Stimulated activated naive B cell treated with anti-CD40 and anti-IgM and Interleukin-4, amounts not matched to agents 10 μg/mL and 1 μg/mL and 100 μg/mL, for 72 hours (primary cell): Measurements from ENCODE around the gene REV1.
A peak's percentile ranks its signal among the peaks of the same experiment; 100 is the strongest.
"Not testable (repeated sequence)": the region's sequence is repeated elsewhere in the genome, so short reads cannot be mapped to it uniquely, and the experiment has no call there.

Experiments
- ATAC-seq, 2 donors: fragments of 150-1000 bp; cut with Tn5 transposase; replicated peaks; 2 replicates each; pipeline ENCODE4 v1.10.0; 2021; ENCODE audit warnings: moderate library complexity in 1 of 2
- DNase-seq: peaks from one replicate; pipeline ENCODE4 v3.0.0; 2021
- H3K27ac Mint-ChIP-seq: one replicate; pipeline ENCODE4 v1.8.0; 2022; ENCODE audit warnings: mild to moderate bottlenecking, mixed read lengths
- H3K27me3 Mint-ChIP-seq, 2 donors: one replicate each; pipeline ENCODE4 v1.8.0; 2022; ENCODE audit warnings: mixed read lengths in 2 of 2
- H3K36me3 Mint-ChIP-seq, 2 donors: one replicate each; pipeline ENCODE4 v1.8.0; 2022; ENCODE audit warnings: mixed read lengths in 2 of 2, mild to moderate bottlenecking in 1 of 2
- H3K4me1 Mint-ChIP-seq, 2 donors: one replicate each; pipeline ENCODE4 v1.8.0; 2022; ENCODE audit warnings: mixed read lengths in 2 of 2, mild to moderate bottlenecking in 1 of 2
- H3K4me3 Mint-ChIP-seq, 2 donors: one replicate each; pipeline ENCODE4 v1.8.0; 2022; ENCODE audit warnings: mild to moderate bottlenecking in 2 of 2, mixed read lengths in 2 of 2, moderate library complexity in 1 of 2
- H3K9me3 Mint-ChIP-seq, 2 donors: one replicate each; pipeline ENCODE4 v1.8.0; 2022; ENCODE audit warnings: mixed read lengths in 2 of 2, mild to moderate bottlenecking in 1 of 2

The REV1 gene

DNA sequence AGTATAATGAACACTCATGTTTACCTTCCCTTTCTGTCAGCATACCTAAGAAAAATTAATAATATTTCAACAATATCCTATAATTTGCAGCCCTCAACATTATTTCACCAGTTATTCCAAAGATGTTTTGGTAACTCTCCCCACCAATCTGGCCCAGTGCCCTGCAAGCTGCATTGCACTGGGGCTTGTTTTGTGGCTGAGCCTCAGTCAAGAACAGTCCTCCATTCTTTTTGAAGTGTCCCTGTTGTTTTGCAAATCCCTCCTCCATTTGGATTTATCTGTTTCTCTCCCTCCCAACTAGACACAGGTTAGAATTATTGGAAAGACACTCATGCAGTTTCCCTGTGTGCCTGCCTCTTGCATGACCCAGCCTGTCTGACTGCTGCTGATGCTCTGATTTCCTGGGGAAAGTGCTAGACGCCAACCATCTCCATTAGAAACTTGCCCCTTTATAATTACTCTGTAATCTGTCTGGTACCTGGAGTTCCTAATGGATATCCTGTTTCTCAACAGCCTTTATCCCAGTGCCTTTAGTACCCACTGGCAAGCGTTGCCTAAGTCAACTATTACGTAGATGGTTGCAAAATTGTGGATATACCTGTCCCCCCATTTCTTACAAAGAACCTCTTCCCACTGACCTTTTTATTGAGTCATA lies 92.4 kb downstream of the REV1 start:
- no peak overlapping the region for H3K4me3 Mint-ChIP-seq
- no peak overlapping the region for H3K27ac Mint-ChIP-seq
- H3K4me1 Mint-ChIP-seq: no peaks in the 10 kb centered on the region
- H3K36me3 Mint-ChIP-seq: peaks cover 23 to 36% of the 10 kb centered on the region in 2 donors
- no peak for DNase-seq
- no peaks in the 10 kb centered on the region for H3K9me3 Mint-ChIP-seq
- no peaks in the 10 kb centered on the region for H3K27me3 Mint-ChIP-seq
- ATAC-seq: no peak

DNA sequence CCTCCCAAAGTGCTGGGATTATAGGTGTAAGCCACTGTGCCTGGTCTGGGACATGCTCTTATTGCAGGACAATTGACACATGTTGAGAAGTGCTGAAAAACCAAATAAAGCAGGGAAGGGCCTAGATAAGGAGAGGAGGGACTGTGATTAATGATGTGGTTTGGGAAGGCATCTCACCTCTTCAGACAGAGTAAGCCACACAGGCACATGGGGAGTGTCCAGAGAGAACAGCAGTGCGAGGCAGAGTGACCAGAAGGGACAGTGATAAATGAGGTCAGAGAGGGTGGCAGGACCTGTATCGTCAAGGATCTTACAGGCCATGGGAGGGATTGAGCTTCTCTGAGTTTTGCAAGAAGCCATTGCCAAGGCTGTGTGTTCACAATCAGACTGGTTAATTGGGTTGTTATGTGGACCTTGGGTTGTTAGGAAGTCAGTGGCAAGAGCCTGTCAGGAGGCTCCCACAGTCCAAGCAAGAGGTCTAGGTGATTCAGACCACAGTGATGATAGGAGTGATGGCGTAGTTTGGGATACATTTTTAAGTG lies 94.2 kb downstream of the REV1 start:
- no peak overlapping the region for H3K4me3 Mint-ChIP-seq
- H3K27ac Mint-ChIP-seq: peak overlapping the region; percentile 1
- DNase-seq: no peak
- no peaks in the 10 kb centered on the region for H3K4me1 Mint-ChIP-seq
- peaks cover 30 to 38% of the 10 kb centered on the region in 2 donors for H3K36me3 Mint-ChIP-seq
- no peaks in the 10 kb centered on the region for H3K9me3 Mint-ChIP-seq
- no peak for ATAC-seq
- no peaks in the 10 kb centered on the region for H3K27me3 Mint-ChIP-seq

DNA sequence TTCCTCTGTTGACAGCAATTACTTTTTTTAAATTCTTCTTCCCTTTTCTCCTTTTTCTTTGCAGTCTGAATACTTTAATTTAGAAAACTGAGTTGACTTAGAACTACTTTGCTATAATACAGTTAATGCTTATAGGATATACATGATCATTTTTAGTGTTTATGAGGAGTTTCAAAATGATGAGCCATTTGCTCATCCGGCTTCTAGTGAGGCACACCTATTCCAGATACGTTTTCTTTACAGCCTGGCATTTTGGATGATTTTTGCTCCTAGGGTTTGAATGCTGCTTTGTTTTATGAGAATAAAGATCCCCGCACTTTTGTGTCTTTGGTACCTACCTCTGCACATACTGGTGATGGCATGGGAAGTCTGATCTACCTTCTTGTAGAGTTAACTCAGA lies 99.9 kb downstream of the REV1 start:
- peaks cover 16 to 29% of the 10 kb centered on the region in 2 donors for H3K36me3 Mint-ChIP-seq
- DNase-seq (no peak), ATAC-seq (no peak)
- H3K4me3 Mint-ChIP-seq: no peak overlapping the region
- no peak overlapping the region for H3K27ac Mint-ChIP-seq
- H3K9me3 Mint-ChIP-seq: no peaks in the 10 kb centered on the region
- H3K27me3 Mint-ChIP-seq: no peaks in the 10 kb centered on the region
- H3K4me1 Mint-ChIP-seq: peaks cover 0 to 7% of the 10 kb centered on the region in 2 donors

DNA sequence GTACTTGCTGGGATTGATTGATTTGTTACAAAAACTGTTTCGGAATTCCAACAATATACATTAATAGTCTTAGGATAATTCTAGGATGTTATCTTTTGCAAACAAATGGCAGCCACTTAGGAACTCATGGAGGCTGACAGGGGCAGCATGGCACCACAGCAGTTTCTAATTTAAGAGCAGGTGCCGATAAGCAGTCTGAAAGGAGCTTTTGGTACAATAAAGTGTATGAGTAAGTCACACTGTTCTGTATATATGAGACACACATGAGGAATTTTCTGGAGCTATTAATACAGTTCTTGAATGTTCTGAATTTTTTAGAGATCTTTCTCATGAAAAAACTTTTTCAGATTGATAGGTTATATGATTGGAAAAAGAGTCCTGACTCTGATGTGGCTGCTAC lies 100.4 kb downstream of the REV1 start:
- Mint-ChIP-seq H3K36me3 (peaks cover 20 to 32% of the 10 kb centered on the region in 2 donors), H3K4me1 (peaks cover 0 to 7% of the 10 kb centered on the region in 2 donors), H3K4me3 (no peak overlapping the region), H3K27me3 (no peaks in the 10 kb centered on the region), H3K9me3 (no peaks in the 10 kb centered on the region), H3K27ac (no peak overlapping the region)
- DNase-seq: no peak
- ATAC-seq: no peak

DNA sequence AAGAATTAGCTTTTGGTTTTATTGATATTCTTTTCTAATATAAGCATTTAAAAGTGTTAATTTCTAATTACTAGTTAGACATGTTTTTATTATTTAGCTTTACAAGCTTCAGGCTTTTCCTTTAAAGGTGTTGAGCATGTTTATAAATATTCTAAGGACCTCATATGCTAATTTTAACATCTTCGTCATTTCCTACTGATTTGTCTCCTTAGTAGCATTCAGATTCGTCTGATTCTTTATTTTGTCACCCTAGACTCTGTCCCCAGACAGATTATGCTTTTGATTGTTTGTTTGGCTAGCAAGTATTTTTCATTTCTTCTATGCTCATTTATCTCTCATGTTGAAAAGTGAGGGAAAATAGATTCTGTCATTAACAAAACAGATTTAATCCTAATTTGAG lies 100.9 kb downstream of the REV1 start:
- DNase-seq (no peak), ATAC-seq (no peak)
- no peak overlapping the region for H3K27ac Mint-ChIP-seq
- H3K27me3 Mint-ChIP-seq: no peaks in the 10 kb centered on the region
- H3K4me3 Mint-ChIP-seq: no peak overlapping the region
- peaks cover 0 to 7% of the 10 kb centered on the region in 2 donors for H3K4me1 Mint-ChIP-seq
- no peaks in the 10 kb centered on the region for H3K9me3 Mint-ChIP-seq
- H3K36me3 Mint-ChIP-seq: peaks cover 23 to 33% of the 10 kb centered on the region in 2 donors

DNA sequence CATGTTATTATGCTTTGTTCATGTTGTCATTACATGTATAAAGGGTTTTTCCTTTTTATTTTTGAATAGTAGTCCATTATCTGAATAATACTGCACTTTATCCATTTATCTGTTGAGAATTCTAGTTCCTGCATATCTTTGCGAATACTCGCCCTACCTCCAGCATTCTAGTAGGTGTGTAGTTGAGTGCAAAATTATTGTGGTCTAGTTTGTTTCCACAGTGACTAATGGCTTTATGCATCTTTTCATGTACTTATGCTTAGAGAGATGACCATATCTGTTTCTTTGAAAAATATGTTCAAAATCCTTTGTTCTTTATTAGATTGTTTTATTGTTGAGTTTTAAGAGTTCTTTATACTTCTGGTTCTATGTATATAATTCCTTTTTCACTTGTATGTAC lies 103.8 kb downstream of the REV1 start:
- peak overlapping the region; percentile 52 for H3K27ac Mint-ChIP-seq
- no peaks in the 10 kb centered on the region for H3K9me3 Mint-ChIP-seq
- peaks cover 26 to 51% of the 10 kb centered on the region in 2 donors for H3K36me3 Mint-ChIP-seq
- H3K4me1 Mint-ChIP-seq: peaks cover 0 to 7% of the 10 kb centered on the region in 2 donors
- ATAC-seq (no peak), DNase-seq (no peak)
- H3K27me3 Mint-ChIP-seq: no peaks in the 10 kb centered on the region
- H3K4me3 Mint-ChIP-seq: no peak overlapping the region

DNA sequence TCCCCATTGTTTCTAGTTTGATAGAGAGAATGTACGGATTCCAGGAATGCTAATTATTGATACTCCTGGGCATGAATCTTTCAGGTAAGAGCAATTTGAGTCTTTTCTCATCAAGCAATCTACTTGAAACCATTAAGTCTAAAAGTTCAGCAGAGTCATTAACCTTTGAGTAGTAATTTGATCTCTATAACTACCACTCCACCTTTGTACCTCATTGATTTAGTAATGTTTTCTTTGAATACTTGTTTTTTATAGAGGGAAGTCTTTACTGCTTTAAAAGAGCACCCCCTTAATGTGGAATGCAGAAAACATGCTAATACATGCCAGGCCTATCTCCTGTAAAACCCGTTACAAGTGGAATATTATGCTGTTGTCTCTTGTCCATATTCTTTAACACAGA lies 107.7 kb downstream of the REV1 start:
- no peak for ATAC-seq
- Mint-ChIP-seq H3K9me3 (no peaks in the 10 kb centered on the region), H3K4me1 (peaks cover 4 to 8% of the 10 kb centered on the region in 2 donors), H3K36me3 (peaks cover 30 to 57% of the 10 kb centered on the region in 2 donors), H3K27me3 (no peaks in the 10 kb centered on the region), H3K27ac (no peak overlapping the region), H3K4me3 (no peak overlapping the region)
- DNase-seq: no peak

DNA sequence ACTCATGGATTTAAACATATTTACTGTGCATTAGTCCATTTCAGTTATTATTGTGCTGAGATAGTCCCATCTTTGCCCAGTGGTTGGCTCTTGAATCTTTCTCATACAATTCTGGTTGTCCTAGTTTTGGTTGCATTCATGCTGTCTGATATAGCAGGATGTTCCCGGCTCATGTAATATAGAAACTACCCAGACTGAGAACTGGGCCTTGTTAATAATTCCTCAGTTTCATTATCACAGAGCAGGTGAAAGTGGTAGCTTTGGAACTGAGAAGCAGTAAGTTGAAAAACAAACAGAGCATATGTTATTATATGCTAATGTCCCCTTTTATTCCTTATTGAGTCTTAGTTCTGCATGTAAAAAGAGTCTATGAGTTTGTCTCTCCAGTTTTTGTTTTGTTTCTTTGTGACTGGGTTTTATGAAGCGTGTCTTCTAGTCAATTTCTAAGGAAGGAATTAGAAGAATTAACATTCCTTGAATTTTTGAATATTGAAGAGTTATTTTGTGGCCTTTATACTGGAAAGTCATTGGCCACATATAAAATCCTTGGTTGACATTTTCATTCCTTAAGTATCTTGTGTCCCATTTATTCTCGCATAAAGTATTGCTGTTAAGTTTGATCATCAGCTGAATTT lies 109.3 kb downstream of the REV1 start:
- peaks cover 33 to 58% of the 10 kb centered on the region in 2 donors for H3K36me3 Mint-ChIP-seq
- H3K4me3 Mint-ChIP-seq: no peak overlapping the region
- H3K4me1 Mint-ChIP-seq: peaks cover 4 to 8% of the 10 kb centered on the region in 2 donors
- no peak overlapping the region for H3K27ac Mint-ChIP-seq
- no peaks in the 10 kb centered on the region for H3K9me3 Mint-ChIP-seq
- H3K27me3 Mint-ChIP-seq: no peaks in the 10 kb centered on the region
- ATAC-seq (peak in 1 of 2 donors; percentile 27), DNase-seq (no peak)

DNA sequence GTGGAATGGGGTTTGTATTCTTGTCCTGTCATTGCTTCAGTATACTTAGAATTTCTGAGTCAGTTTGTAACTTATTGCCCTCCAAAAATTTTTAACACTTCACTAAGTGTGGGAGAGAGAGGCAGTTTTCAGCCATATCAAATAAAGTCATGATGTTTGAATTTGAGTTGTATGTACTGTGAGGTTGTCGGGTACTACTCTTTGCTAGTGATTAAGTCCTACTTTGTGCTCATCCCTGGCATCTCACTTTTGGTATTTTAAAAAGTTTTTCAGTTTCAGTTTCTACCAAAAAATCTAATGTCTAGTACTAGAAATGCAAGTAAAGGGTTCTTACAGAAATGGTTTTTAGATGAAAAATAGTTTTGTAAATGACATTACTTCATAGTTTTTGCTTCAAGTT lies 111.9 kb downstream of the REV1 start:
- Mint-ChIP-seq H3K27me3 (no peaks in the 10 kb centered on the region), H3K9me3 (peaks cover 0 to 4% of the 10 kb centered on the region in 2 donors), H3K4me1 (peaks cover 4 to 8% of the 10 kb centered on the region in 2 donors), H3K36me3 (peaks cover 37 to 69% of the 10 kb centered on the region in 2 donors), H3K27ac (no peak overlapping the region), H3K4me3 (no peak overlapping the region)
- ATAC-seq: no peak
- DNase-seq: no peak

DNA sequence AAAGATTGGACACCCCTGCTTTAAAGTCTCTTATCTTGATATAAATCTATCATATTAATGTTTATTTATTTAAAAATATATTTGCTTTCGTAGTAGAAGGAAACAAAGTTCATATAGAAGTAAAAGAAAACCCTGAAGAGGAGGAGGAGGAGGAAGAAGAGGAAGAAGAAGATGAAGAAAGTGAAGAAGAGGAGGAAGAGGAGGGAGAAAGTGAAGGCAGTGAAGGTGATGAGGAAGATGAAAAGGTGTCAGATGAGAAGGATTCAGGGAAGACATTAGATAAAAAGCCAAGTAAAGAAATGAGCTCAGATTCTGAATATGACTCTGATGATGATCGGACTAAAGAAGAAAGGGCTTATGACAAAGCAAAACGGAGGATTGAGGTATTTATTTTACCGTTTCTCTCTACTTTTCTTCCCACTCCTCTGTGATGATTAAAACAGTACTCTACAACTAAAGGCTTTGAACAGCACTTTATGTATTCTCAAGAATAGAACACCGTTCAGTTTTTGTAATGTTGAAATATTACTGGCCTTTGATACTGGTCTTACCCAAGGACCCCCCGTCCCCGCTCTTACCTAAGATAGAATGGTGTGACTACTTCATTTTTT lies 113.5 kb downstream of the REV1 start:
- ATAC-seq (no peak), DNase-seq (no peak)
- Mint-ChIP-seq H3K27ac (no peak overlapping the region), H3K4me3 (no peak overlapping the region), H3K36me3 (peaks cover 44 to 74% of the 10 kb centered on the region in 2 donors), H3K27me3 (no peaks in the 10 kb centered on the region), H3K4me1 (peaks cover 4 to 8% of the 10 kb centered on the region in 2 donors), H3K9me3 (peaks cover 1 to 8% of the 10 kb centered on the region in 2 donors)

DNA sequence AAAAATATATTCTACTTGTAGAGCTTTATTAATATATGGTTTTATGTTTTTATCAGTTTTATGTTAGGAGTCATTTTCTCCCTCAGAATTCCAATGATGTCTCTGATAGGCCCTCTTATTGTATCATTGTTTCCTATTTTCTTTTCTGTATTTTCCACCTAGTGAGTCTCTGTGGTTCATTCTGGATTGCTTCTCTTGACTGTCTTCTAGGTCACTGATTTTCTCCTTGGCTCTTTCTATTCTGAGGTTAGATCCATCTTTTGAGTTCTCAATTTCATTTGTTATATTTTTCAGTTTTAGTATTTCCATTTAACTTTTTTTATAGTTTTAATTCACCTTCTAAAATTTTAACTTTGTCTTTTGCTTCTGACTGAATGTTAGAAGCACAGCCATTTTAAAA lies 115.1 kb downstream of the REV1 start:
- ATAC-seq (no peak), DNase-seq (no peak)
- Mint-ChIP-seq H3K9me3 (peaks cover 1 to 8% of the 10 kb centered on the region in 2 donors), H3K36me3 (peaks cover 33 to 69% of the 10 kb centered on the region in 2 donors), H3K4me3 (no peak overlapping the region), H3K27ac (no peak overlapping the region), H3K27me3 (no peaks in the 10 kb centered on the region), H3K4me1 (no peaks in the 10 kb centered on the region)

DNA sequence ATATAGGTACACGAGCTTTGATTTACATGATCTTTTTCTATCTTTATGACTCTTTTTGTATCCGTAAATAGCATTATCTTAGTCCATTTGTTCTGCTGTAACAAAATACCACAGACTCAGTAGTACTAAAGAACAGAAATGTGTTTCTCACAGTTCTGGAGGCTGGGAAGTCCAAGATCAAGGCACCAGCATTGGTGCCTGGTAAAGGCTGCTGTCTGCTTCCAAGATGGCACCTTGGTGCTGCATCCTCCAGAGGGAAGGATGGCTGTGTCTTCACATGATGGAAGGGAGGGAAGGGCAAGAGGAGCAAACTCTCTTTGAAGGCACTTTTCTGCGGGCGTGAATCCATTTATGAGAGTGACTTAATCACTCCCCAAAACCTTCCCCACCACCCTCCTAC lies 116.7 kb downstream of the REV1 start:
- Mint-ChIP-seq H3K9me3 (peaks cover 1 to 8% of the 10 kb centered on the region in 2 donors), H3K27me3 (no peaks in the 10 kb centered on the region), H3K36me3 (peaks cover 32 to 66% of the 10 kb centered on the region in 2 donors), H3K27ac (peak overlapping the region; percentile 20), H3K4me1 (no peaks in the 10 kb centered on the region), H3K4me3 (no peak overlapping the region)
- ATAC-seq (no peak), DNase-seq (no peak)

DNA sequence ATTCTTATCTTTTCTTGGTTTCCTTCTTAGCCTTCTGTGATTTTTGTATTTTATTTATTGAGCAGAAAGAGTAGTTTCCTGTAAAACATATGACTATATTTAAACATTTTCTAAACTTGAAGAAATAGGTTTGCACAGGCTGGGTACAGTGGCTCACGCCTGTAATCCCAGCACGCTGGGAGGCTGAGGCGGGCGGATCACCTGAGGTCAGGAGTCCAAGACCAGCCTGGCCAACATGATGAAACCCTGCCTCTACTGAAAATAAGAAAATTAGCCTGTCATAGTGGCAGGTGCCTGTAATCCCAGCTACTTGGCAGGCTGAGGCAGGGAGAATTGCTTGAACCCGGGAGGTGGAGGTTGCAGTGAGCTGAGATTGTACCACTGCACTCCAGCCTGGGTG lies 121.0 kb downstream of the REV1 start:
- not testable (repeated sequence) for H3K4me3 Mint-ChIP-seq, ATAC-seq, H3K4me1 Mint-ChIP-seq, H3K9me3 Mint-ChIP-seq, H3K27me3 Mint-ChIP-seq, DNase-seq, H3K27ac Mint-ChIP-seq
- H3K36me3 Mint-ChIP-seq: peaks cover 28 to 53% of the 10 kb centered on the region in 2 donors

DNA sequence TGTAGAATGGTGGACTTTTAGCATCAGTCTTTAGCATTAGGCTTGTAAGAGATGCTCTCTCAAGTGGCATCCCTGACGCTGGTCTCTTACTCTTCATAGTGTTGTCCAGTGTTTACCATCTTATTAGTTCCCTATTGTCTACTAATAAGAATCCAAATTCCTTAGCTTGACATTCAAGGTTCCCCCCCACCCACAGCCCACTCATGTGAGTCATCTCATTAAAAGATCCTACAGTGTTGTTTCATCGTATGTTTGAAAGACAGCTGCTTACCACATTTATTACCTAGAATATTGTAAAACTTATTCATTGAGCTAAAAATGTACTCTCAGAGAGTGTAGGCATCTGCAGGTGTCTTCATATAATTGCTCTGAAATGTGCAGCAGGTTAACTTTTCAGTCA lies 124.2 kb downstream of the REV1 start:
- no peaks in the 10 kb centered on the region for H3K9me3 Mint-ChIP-seq
- ATAC-seq (no peak), DNase-seq (no peak)
- H3K27ac Mint-ChIP-seq: no peak overlapping the region
- H3K36me3 Mint-ChIP-seq: peaks cover 24 to 45% of the 10 kb centered on the region in 2 donors
- no peak overlapping the region for H3K4me3 Mint-ChIP-seq
- H3K27me3 Mint-ChIP-seq: no peaks in the 10 kb centered on the region
- H3K4me1 Mint-ChIP-seq: peaks cover 0 to 5% of the 10 kb centered on the region in 2 donors

DNA sequence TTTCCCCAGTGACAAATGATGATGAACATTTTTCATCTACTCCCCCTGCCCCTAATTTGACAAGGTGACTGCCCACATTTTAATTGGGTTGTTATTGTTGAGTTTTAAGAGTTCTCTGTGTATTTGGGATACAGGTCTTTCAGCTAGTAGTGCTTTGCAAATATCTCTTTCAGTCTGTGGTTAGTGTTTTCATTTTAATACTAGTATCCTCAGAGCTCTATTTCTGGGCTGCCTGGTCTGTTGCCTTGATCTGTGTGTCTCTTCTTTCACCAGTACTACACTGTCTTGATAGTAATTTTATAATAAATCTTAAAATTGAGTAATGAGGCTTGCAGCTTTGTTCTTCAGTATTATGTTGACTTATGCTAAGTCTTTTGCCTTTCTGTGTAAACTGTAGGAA lies 133.0 kb downstream of the REV1 start:
- H3K9me3 Mint-ChIP-seq: no peaks in the 10 kb centered on the region
- peaks cover 18 to 30% of the 10 kb centered on the region in 2 donors for H3K36me3 Mint-ChIP-seq
- peaks cover 16 to 56% of the 10 kb centered on the region in 2 donors for H3K4me1 Mint-ChIP-seq
- no peak overlapping the region for H3K27ac Mint-ChIP-seq
- ATAC-seq (no peak), DNase-seq (no peak)
- H3K4me3 Mint-ChIP-seq: no peak overlapping the region
- H3K27me3 Mint-ChIP-seq: no peaks in the 10 kb centered on the region
